ENCODE data around the gene ZNF594.
"Not testable (repeated sequence)": the region's sequence is repeated elsewhere in the genome, so short reads cannot be mapped to it uniquely, and the experiment has no call there.

The ZNF594 gene

DNA sequence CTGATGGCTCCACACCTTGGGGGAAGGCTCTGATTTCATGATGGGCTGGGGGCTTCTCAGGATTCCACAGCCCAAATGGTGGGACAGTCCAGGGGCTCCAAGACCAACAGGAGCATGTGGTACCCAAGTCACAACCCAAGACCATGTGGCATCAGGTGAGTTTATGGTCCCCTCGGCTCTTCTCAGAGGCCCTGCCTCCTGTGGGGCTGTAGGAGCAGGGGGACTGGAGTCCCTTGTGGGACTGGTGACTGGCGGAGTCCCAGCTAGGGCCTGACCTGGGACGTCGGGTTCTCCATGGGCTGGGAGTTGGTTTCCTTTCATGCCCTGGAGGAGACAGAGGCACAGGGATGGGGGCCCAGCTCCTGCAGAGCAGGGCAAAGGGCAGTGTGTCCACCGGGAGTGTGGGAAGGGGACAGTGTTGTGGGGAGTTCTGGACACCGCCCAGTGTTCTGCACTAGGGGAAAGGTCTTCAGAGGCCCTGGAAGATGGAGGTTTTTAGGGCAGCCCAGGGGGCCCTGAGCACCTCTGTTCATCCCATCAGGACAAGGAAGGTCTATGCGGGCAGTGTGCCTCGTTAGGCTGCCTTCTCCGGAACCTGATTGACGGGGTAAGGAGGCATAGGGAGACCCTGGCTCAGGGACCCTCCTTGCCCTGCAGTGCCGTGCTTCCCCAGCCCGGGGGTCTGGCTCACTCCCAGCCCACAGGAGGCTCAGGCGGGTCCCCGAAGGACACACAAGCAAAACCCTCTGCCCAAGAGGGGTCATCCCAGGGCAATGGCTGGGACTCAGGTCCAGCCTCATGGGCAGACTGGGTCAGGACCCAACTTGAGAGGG is 54.9 kb downstream of the ZNF594 start:
- not testable (repeated sequence) for DNase-seq (ENCODE audit: low spot score)

DNA sequence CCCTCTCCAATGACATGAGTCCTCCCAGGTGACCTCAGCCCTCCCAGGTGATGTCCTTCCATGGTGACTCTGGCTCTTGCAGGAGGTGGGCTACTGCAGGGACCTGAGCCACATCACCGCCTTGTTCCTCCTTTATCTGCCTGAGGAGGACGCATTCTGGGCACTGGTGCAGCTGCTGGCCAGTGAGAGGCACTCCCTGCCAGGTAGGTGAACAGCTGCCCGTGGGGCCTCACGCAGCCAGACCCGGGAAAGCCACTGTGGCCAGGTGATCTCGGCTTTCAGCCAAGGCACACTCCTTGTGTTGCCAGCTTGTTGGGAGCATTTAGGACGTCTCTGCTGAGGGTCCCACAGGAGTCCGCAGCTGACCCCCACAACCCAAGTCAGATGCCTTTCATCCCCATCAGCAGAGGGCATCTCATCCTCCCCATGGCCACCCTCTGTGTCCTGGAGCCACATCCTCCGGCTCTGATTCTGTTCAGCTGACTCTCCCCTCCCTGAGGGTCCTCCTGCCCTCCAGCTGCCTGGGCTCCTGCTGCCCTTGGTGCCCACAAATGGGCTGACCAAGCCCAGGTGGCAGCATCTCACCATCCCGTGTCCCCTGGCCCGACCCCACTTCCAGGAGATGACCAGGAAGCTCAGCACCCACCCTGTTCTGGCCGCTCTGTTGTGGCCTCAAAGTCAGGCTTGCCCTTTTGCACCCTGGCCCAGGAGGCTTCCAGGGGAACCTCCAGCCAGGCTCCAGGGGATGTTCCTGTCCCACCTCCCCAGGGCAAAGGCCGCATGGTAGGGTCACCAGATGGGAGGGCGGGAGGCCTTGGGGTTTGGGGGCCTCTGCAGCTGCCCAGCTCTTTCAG is 55.7 kb downstream of the ZNF594 start:
- DNase-seq (ENCODE audit: low spot score) = no peak

DNA sequence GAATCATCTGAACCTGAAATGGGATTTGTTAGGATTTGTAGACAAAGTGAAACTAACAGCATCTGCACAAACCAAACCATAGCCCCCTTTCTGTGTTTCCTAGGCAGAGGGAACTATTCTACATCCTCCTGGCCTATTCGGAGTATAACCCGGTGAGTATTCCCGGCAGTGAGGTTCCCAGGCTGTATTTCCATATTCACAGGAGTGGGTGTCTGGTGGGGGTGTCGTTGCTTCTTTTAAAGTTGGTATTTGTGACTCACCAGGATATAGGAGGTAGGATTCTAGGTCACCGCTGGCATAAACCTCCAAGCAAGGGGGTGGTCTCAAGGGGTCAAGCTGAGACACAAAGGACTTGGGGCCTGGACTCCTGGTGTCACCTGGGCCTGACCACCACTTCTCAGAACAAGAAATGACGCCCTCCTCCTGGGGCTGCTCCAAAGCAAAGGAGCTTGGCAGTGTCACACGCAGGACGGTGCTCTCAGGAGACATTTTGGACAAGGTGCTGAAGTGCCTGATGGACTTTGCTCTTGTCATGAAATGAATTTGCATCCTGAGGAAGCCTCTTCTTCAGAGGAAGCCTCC is 56.4 kb downstream of the ZNF594 start:
- not testable (repeated sequence) for DNase-seq (ENCODE audit: low spot score)

DNA sequence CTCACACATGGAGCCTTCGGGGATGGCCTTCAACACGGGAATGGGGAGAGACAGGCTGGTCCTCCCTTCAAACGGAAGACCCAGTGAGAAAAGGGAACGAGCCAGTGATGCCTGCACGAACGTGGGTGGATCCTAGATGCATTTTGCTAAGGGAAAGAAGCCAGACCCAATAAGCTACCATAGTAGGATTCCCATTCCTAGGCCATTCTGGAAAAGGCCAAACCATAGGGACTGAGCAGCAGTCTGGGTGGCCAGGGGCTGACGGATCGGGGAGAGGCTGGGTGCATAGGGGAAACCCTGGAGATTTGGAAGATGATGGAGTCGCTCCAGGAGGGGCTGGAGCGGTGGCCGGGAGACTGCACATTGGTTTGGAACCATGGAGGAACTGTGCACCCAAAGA is 57.1 kb downstream of the ZNF594 start:
- not testable (repeated sequence) for DNase-seq (ENCODE audit: low spot score)

DNA sequence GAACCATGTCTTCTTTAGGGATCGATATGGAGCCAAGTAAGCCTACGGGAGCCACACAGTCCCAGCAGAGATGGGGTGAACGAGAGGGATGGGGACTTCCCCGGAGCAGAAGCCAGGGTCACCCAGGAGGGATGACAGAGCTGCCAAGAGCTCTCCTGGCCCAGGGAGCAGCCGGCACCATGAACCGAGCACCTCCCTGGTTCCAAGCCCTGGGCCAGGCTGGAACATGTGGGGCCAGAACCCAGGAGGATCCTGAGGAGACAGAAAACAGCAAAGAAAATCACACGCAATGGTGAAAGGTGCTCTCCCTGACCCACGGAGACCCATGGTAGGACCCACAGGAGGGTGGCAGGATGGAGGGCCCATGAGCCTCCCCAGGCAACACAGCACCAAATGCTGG is 57.7 kb downstream of the ZNF594 start:
- not testable (repeated sequence) for DNase-seq (ENCODE audit: low spot score)

DNA sequence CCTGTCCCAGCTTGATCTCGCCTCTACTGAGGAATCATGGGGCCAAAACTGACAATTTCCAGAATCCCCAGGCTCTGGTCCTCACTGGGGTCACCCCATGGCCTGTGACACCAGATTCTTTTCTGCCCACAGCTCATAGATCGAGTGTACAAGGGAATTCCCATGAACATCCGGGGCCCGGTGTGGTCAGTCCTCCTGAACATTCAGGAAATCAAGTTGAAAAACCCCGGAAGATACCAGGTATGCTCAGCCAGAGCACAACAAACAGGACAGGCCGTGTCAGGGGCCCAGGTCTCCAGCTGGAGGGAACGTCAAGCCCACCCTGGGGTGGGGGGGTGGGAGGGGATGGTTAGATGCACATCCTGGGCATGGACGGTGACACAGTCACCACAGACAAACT is 58.4 kb downstream of the ZNF594 start:
- DNase-seq (ENCODE audit: low spot score) = no peak

DNA sequence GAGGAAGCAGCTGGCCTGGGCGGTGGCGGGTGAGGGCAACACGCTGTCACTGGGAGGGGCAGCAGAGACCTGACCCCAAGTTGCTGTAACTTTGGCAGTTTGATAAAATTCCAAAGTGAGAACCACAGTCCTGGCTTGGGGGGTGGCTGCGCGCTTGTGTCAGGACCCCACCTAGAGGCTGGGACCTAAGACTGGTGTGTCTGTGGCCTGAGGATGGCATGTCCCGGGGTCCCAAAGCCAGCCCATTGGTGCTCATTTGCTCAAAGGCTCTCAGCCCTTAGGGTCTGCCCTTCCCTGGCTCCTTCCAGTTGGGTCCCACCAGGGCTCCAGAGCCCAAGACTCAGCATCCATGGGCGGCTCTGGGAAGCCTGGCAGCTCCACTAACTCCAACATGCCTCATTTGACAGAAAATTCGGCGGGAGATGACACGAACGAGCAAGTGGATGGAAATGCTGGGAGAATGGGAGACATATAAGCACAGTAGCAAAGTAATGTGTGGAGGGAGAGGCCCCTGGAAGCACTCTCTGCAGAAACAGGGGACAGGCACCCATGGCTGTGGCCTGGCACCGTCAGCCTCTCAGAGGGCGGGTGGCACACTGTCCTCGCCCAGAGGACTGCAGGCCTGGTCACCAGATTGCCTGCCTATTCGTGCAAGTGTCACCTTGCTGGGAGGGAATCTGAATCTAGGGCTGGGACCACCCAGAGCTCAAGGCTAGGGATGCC is 59.0 kb downstream of the ZNF594 start:
- DNase-seq (ENCODE audit: low spot score) = not testable (repeated sequence)

DNA sequence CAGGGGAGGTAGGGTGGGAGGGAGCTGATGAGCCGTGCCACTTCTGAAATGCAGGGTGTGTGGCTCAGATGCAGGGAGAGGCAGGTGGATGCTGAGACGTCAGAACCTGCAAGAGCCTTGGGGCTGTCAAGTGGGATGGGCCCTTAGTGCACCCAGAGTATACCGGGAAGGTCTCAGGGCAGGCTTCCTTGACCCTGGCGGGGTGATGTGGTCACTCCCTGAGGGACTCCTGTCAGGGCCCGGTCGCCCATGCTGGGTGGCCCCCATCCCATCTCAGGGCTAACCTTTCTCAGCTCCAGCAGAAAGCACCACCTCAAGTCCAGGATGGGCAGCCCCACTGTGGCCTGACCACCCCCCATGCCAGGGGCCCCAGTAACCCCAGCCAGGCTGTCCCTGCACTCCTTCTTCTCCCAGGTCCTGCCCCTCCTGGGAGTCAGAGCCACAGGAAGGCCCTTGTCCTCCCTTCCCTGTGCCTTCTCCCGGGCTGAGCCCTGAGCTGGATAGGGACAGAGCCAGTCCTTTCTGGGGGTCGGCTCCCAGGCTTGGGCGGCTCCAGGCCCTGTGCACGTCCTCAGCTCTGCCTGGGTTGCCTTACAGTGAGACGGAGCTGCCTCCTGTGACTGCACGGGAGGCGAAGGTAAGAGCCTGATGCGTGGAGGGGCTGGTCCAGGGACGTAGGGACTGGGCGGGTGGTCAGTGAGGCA is 59.7 kb downstream of the ZNF594 start:
- DNase-seq (ENCODE audit: low spot score) = not testable (repeated sequence)

DNA sequence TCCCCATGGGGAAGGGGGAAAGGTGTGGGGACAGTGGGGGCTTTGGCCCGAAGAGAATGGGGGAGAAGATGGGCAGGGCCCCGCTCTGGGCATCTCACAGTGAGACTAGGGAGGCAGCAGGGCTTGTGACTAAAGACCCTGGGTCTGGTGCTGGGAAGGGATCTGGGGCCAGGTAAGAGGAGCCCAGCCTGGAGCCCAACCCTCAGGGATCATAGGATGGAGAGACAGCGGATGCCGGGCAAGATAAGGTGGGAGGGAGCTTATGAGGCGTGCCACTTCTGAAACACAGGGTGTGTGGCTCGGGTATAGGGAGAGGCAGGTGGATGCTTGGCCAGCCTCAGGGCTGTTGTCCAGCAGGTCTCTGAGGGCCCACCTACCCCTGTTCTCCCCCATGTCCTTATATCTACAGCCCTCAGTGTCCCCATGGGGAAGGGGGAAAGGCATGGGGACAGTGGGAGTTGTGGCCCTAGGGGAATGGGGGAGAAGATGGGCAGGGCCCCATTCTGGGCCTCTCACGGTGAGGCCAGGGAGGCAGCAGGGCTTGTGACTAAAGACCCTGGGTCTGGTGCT is 60.4 kb downstream of the ZNF594 start:
- DNase-seq (ENCODE audit: low spot score) = no peak

DNA sequence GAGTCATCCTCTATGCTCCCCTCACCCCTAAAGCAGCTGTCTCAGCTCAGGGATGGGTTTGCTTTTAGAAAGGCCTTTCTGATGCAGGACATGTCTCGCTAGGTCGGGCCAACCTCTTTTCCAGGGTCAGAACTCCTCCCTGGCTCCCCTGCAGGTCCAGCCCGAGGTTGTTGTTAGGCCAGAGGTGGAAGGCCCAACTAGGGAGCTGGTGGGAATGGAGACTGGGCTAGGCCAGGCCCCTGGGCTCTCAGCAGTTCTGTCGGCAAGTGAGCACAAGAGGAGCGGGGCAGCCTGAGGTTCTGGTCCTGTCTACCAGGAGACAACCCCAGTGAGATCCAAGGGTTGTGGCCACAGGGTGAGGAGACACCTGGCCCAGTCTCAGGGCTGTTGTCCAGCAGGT is 61.0 kb downstream of the ZNF594 start:
- DNase-seq (ENCODE audit: low spot score) = not testable (repeated sequence)

DNA sequence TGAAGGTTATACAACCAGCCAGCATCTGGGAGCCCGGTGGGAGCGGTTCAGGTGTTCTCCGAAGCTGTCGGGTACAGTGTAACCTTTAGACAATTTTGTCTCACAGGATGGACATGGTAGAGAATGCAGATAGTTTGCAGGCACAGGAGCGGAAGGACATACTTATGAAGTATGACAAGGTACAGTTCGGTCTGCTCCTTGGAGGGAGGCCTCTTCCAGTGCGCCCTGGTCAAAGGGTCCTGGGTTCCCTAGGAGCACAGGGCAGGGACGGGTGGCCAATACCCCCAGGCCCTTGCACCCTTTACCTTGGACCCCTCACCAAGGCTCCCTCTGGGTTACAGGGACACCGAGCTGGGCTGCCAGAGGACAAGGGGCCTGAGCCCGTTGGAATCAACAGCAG is 61.4 kb downstream of the ZNF594 start:
- not testable (repeated sequence) for DNase-seq (ENCODE audit: low spot score)

DNA sequence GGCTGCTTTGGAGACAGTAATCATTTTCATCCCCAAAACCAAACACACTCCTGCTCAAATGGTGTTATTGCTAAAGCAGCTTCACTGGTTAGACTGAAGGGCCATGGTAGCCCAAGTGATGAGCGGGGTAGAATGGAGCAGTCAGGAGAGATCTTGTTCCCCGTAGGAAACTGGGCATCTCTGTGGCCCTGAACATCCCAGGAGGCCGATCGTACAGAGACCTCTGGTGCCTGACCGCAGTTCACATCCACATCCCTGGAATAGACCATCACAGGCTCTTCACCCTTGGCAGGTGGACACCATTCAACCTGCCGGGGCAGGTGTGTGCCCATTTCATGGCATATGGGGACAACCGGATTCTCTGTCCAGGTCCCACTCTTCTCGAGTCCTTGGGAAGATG is 61.9 kb downstream of the ZNF594 start:
- DNase-seq (ENCODE audit: low spot score) = not testable (repeated sequence)

Measured in AG08396 (cell line).